H9 (cell line): ENCODE data around the gene SLC9A2. TPM values are rescaled to one million over a fixed set of nuclear protein-coding genes. Genes with fewer than 3 reads are reported as not detected.
A peak's percentile ranks its signal among the peaks of the same experiment; 100 is the strongest.

Experiments used
- DNase-seq: peaks from one replicate; pipeline ENCODE4 v3.0.0-alpha.2; 2017
- H2AFZ ChIP-seq: one replicate; pipeline ENCODE4 v1.6.1; 2013; ENCODE audit warnings: mild to moderate bottlenecking, low read length, control low read depth, moderate library complexity
- H2AK5ac ChIP-seq: 2 replicates; pipeline ENCODE4 v1.6.1; 2013; ENCODE audit warnings: low read length, control low read depth, mixed read lengths; ENCODE audit not compliant: insufficient read length
- H2BK120ac ChIP-seq: one replicate; pipeline ENCODE4 v1.6.1; 2013; ENCODE audit warnings: low read depth, mild to moderate bottlenecking, low read length, control low read depth, inconsistent platforms; ENCODE audit not compliant: poor library complexity, severe bottlenecking
- H2BK12ac ChIP-seq: 2 replicates; pipeline ENCODE4 v1.6.1; 2013; ENCODE audit warnings: low read length, control low read depth, mixed read lengths, low read depth; ENCODE audit not compliant: insufficient read length
- H2BK15ac ChIP-seq: 2 replicates; pipeline ENCODE4 v1.6.1; 2013; ENCODE audit warnings: low read depth, low read length, control low read depth
- H2BK20ac ChIP-seq: one replicate; pipeline ENCODE4 v1.6.1; 2013; ENCODE audit warnings: low read depth, mild to moderate bottlenecking, low read length, control low read depth, inconsistent platforms; ENCODE audit not compliant: poor library complexity, severe bottlenecking
- H2BK5ac ChIP-seq: 2 replicates; pipeline ENCODE4 v1.6.1; 2013; ENCODE audit warnings: low read length, control low read depth, mixed read lengths; ENCODE audit not compliant: insufficient read length
- H3K14ac ChIP-seq: 2 replicates; pipeline ENCODE4 v1.6.1; 2013; ENCODE audit warnings: low read length, control low read depth; ENCODE audit not compliant: insufficient read depth
- H3K18ac ChIP-seq: 2 replicates; pipeline ENCODE4 v1.6.1; 2013; ENCODE audit warnings: low read depth, mild to moderate bottlenecking, mixed read lengths, low read length, control low read depth; ENCODE audit not compliant: insufficient read length
- H3K23ac ChIP-seq: 2 replicates; pipeline ENCODE4 v1.6.1; 2013; ENCODE audit warnings: low read length, control low read depth, mixed read lengths, low read depth; ENCODE audit not compliant: insufficient read length
- H3K23me2 ChIP-seq: 2 replicates; pipeline ENCODE4 v1.6.1; 2013; ENCODE audit warnings: low read depth, mild to moderate bottlenecking, mixed read lengths, low read length, control low read depth; ENCODE audit not compliant: insufficient read length, poor library complexity, severe bottlenecking
- H3K27ac ChIP-seq: 2 replicates; pipeline ENCODE4 v1.5.1; 2013; ENCODE audit warnings: low read length, control low read depth, mixed read lengths, low read depth; ENCODE audit not compliant: insufficient read length
- H3K27me3 ChIP-seq: 2 replicates; pipeline ENCODE4 v1.6.1; 2013; ENCODE audit warnings: low read length, control low read depth, inconsistent platforms; ENCODE audit not compliant: insufficient read depth
- H3K4ac ChIP-seq: 2 replicates; pipeline ENCODE4 v1.6.1; 2013; ENCODE audit warnings: low read depth, mild to moderate bottlenecking, control low read depth, inconsistent platforms, low read length, moderate library complexity
- H3K4me1 ChIP-seq: 2 replicates; pipeline ENCODE4 v1.6.1; 2013; ENCODE audit warnings: low read length, control low read depth, inconsistent platforms; ENCODE audit not compliant: insufficient read depth
- H3K4me2 ChIP-seq: 2 replicates; pipeline ENCODE4 v1.6.1; 2013; ENCODE audit warnings: low read length, control low read depth, mixed read lengths; ENCODE audit not compliant: insufficient read length, insufficient read depth
- H3K56ac ChIP-seq: 2 replicates; pipeline ENCODE4 v1.6.1; 2013; ENCODE audit warnings: low read depth, mild to moderate bottlenecking, mixed read lengths, low read length, control low read depth; ENCODE audit not compliant: insufficient read length
- H3K79me1 ChIP-seq: 2 replicates; pipeline ENCODE4 v1.6.1; 2013; ENCODE audit warnings: low read depth, mild to moderate bottlenecking, moderate library complexity, low read length, control low read depth, inconsistent platforms; ENCODE audit not compliant: insufficient read depth, poor library complexity, severe bottlenecking
- H3K79me2 ChIP-seq: 2 replicates; pipeline ENCODE4 v1.6.1; 2013; ENCODE audit warnings: low read length, control low read depth, inconsistent platforms; ENCODE audit not compliant: insufficient read depth
- H3K9ac ChIP-seq: 2 replicates; pipeline ENCODE4 v1.6.1; 2013; ENCODE audit warnings: low read length, control low read depth, mixed read lengths; ENCODE audit not compliant: insufficient read length; ENCODE audit errors: extremely low read depth
- H3K9me3 ChIP-seq: one replicate; pipeline ENCODE4 v1.6.1; 2013; ENCODE audit warnings: low read depth, low read length, inconsistent platforms; ENCODE audit not compliant: control insufficient read depth
- H3T11ph ChIP-seq: one replicate; pipeline ENCODE4 v1.6.1; 2013; ENCODE audit warnings: mild to moderate bottlenecking, low read length, control low read depth, inconsistent platforms
- H4K20me1 ChIP-seq: one replicate; pipeline ENCODE4 v1.6.1; 2013; ENCODE audit not compliant: control insufficient read depth, insufficient read length, insufficient read depth
- H4K5ac ChIP-seq: 2 replicates; pipeline ENCODE4 v1.6.1; 2013; ENCODE audit warnings: low read depth, mild to moderate bottlenecking, mixed read lengths, low read length, control low read depth; ENCODE audit not compliant: insufficient read length
- H4K8ac ChIP-seq: replicated peaks from 2 replicates; pipeline ENCODE4 v1.6.1; 2013; ENCODE audit warnings: low read length, control low read depth, mixed read lengths, low read depth; ENCODE audit not compliant: insufficient read length
- H4K91ac ChIP-seq: 2 replicates; pipeline ENCODE4 v1.6.1; 2013; ENCODE audit warnings: low read depth, mild to moderate bottlenecking, moderate library complexity, mixed read lengths, low read length, control low read depth; ENCODE audit not compliant: insufficient read length
- H3K27ac Mint-ChIP-seq, 3 experiments: 2 replicates in 2 of 3; 3 replicates in 1 of 3; pipeline ENCODE4 v1.8.0; 2020 to 2021; ENCODE audit warnings: mixed read lengths in 3 of 3, mild to moderate bottlenecking in 1 of 3, moderate library complexity in 1 of 3
- H3K27me3 Mint-ChIP-seq: 2 replicates; pipeline ENCODE4 v1.8.0; 2021; ENCODE audit warnings: low read depth, mild to moderate bottlenecking, moderate library complexity, mixed read lengths
- H3K36me3 Mint-ChIP-seq, 3 experiments: 2 replicates in 2 of 3; 3 replicates in 1 of 3; pipeline ENCODE4 v1.8.0; 2020 to 2021; ENCODE audit warnings: low read depth in 3 of 3, mixed read lengths in 3 of 3; ENCODE audit not compliant: insufficient read depth in 1 of 3
- H3K4me1 Mint-ChIP-seq, 2 experiments: 2 replicates each; pipeline ENCODE4 v1.8.0; 2020; ENCODE audit warnings: mixed read lengths in 2 of 2
- H3K4me3 Mint-ChIP-seq, 2 experiments: 2 replicates in 1 of 2; 3 replicates in 1 of 2; pipeline ENCODE4 v1.8.0; 2020 to 2021; ENCODE audit warnings: mild to moderate bottlenecking in 2 of 2, mixed read lengths in 2 of 2, moderate library complexity in 1 of 2
- H3K9me3 Mint-ChIP-seq, 2 experiments: 2 replicates in 1 of 2; 3 replicates in 1 of 2; pipeline ENCODE4 v1.8.0; 2020; ENCODE audit warnings: mild to moderate bottlenecking in 2 of 2, mixed read lengths in 2 of 2, moderate library complexity in 1 of 2
- CTCF ChIP-seq: fragments of 200-600 bp; sonication (generic); conservative IDR thresholded peaks from 3 replicates; pipeline ENCODE4 v1.8.0; 2021; ENCODE audit warnings: antibody characterized with exemption, mild to moderate bottlenecking
- WGBS: extraction: QIAGEN DNeasy Blood & Tissue Kit; methylation state at CpG from one replicate; pipeline ENCODE4 v1.1.7; 2013; ENCODE audit warnings: missing lambda C conversion rate, low lambda C conversion rate, mixed read lengths; ENCODE audit not compliant: insufficient read length; ENCODE audit errors: extremely low coverage; 5-methylcytosine and 5-hydroxymethylcytosine counted together
- total RNA-seq: library from RNA; stranded (reverse); gene quantifications from 2 replicates; pipeline ENCODE4 v1.2.1, GENCODE V29; 2021

SLC9A2 gene
- total RNA-seq, 1 experiment from 2014 or later: 0.04 TPM

- H3K27ac ChIP-seq: no peak overlapping the region
- H3K23ac ChIP-seq: no peak overlapping the region
- Mint-ChIP-seq H3K27me3 (no peaks in the 10 kb centered on the region), H3K9me3 (no peaks in the 10 kb centered on the region), H3K36me3 (peaks cover 0 to 2% (median 0%) of the 10 kb centered on the region in 3 experiments; a peak in 1 of 7 replicates), H3K27ac (no peak overlapping the region), H3K4me3 (no peak overlapping the region), H3K4me1 (no peaks in the 10 kb centered on the region)
- no peaks in the 10 kb centered on the region for H3K27me3 ChIP-seq
- H4K20me1 ChIP-seq: no peaks in the 10 kb centered on the region
- H3K9me3 ChIP-seq: no peaks in the 10 kb centered on the region
- H2AFZ ChIP-seq: no peak overlapping the region
- no peak overlapping the region for H4K8ac ChIP-seq
- H3T11ph ChIP-seq: no peak overlapping the region
- H2BK120ac ChIP-seq: no peak overlapping the region
- no peak overlapping the region for H3K4ac ChIP-seq
- no peak overlapping the region for H2BK5ac ChIP-seq
- no peak overlapping the region for H3K18ac ChIP-seq
- no peak overlapping the region for H4K91ac ChIP-seq
- H3K4me2 ChIP-seq: no peak overlapping the region
- H2AK5ac ChIP-seq: no peak overlapping the region
- whole genome bisulfite sequencing: no CpG with 5 or more reads among the region's 7 CpGs
- no peak overlapping the region for H3K56ac ChIP-seq
- H3K79me2 ChIP-seq: no peaks in the 10 kb centered on the region; the same call in 1 of the 2 replicates
- no peak overlapping the region for H2BK12ac ChIP-seq
- H3K23me2 ChIP-seq: no peaks in the 10 kb centered on the region
- no peaks in the 10 kb centered on the region for H3K4me1 ChIP-seq
- H2BK15ac ChIP-seq: no peak overlapping the region
- H3K9ac ChIP-seq: no peak overlapping the region
- DNase-seq: no peak
- TF ChIP-seq CTCF: peak; percentile 82
- no peak overlapping the region for H3K14ac ChIP-seq
- H3K79me1 ChIP-seq: no peaks in the 10 kb centered on the region
- H2BK20ac ChIP-seq: no peak overlapping the region
- no peak overlapping the region for H4K5ac ChIP-seq
Measured at GRCh38 chr2:102753563-102754159, 134.3 kb downstream of the SLC9A2 start.
